Activated naive CD4-positive, alpha-beta T cell treated with anti-CD3 and anti-CD28 coated beads for 36 hours (primary cell): ENCODE measurements around the gene PET117. TPM values are rescaled to one million over a fixed set of nuclear protein-coding genes. Genes with fewer than 3 reads are reported as not detected.

Experiments
- total RNA-seq, 2 experiments: library from RNA; stranded (reverse); gene quantifications; one replicate each; pipeline ENCODE4 v1.2.3, GENCODE V29; 2021

PET117 gene
- total RNA-seq, 2 experiments from 2014 or later = 16.7 to 17.9 TPM

Other genes with a start within 250 kb of the PET117 start
- 100 to 1,000 TPM; 228 to 237 TPM for gene SNX5, start 169.1 kb upstream of the PET117 start, total RNA-seq
- gene MGME1, start 168.8 kb upstream of the PET117 start, total RNA-seq = 10 to 100 TPM; 28.7 to 30.6 TPM
- gene OVOL2, start 79.9 kb upstream of the PET117 start, total RNA-seq = not detected
- 10 to 100 TPM; 10.3 to 12.9 TPM for gene KAT14, start within 50 bp of the PET117 start, total RNA-seq
- 1 to 10 TPM; 5.2 to 5.3 TPM for gene ZNF133, start 150.7 kb downstream of the PET117 start, total RNA-seq